Kidney (tissue), 22 donors: Measurements from ENCODE around the gene ABCA8. TPM values are rescaled to one million over a fixed set of nuclear protein-coding genes. Genes with fewer than 3 reads are reported as not detected.
"Not testable (repeated sequence)": the region's sequence is repeated elsewhere in the genome, so short reads cannot be mapped to it uniquely, and the experiment has no call there.

ENCODE experiments used
- DNase-seq, 5 donors: peaks; one replicate each; pipeline ENCODE4 v3.0.0-alpha.2; 2013 to 2020
- FAIRE-seq: peaks from 2 replicates; lab custom pipeline; 2012; peaks lifted over from hg19 to GRCh38; lab: Jason Lieb, UNC
- H3K27ac ChIP-seq, 2 donors: one replicate each; pipeline ENCODE4 v1.7.0; 2013; ENCODE audit warnings: low read depth in 2 of 2, low read length in 2 of 2, inconsistent platforms in 1 of 2
- H3K27me3 ChIP-seq: one replicate; pipeline ENCODE4 v1.7.1; 2013; ENCODE audit warnings: low read length, inconsistent platforms; ENCODE audit not compliant: control insufficient read depth, insufficient read depth
- H3K36me3 ChIP-seq, 3 donors: one replicate each; pipeline versions ENCODE4 v1.7.0 to v1.7.1; 2013; ENCODE audit warnings: low read length in 3 of 3, control low read depth in 1 of 3, inconsistent platforms in 1 of 3; ENCODE audit not compliant: insufficient read depth in 3 of 3, control insufficient read depth in 2 of 3
- H3K4me1 ChIP-seq, 3 donors: one replicate each; pipeline versions ENCODE4 v1.7.0 to v1.7.1; 2013; ENCODE audit warnings: low read length in 3 of 3, inconsistent platforms in 1 of 3, low read depth in 1 of 3; ENCODE audit not compliant: control insufficient read depth in 2 of 3, insufficient read depth in 2 of 3
- H3K4me3 ChIP-seq, 3 donors: one replicate each; pipeline versions ENCODE4 v1.7.0 to v1.8.1; 2013; ENCODE audit warnings: low read length in 3 of 3, control low read depth in 1 of 3, inconsistent platforms in 1 of 3
- H3K9ac ChIP-seq, 3 donors: one replicate each; pipeline versions ENCODE4 v1.7.0 to v1.7.1; 2013; ENCODE audit warnings: low read length in 3 of 3, control low read depth in 1 of 3, inconsistent platforms in 1 of 3
- H3K9me3 ChIP-seq, 3 donors: one replicate each; pipeline versions ENCODE4 v1.7.0 to v1.7.1; 2013; ENCODE audit warnings: low read length in 3 of 3, control low read depth in 1 of 3, inconsistent platforms in 1 of 3; ENCODE audit not compliant: control insufficient read depth in 2 of 3, insufficient read depth in 1 of 3
- intact Hi-C: fragments of 100-400 bp; cut with DNase I; formaldehyde crosslinking; loops from one replicate; pipeline ENCODE4 v1.11.1; 2022
- long read RNA-seq, 10 donors: library from polyadenylated mRNA in 1 of 10; unstranded in 1 of 10; transcript quantifications; one replicate each; pipeline ENCODE4 v2.0.0 and lab custom pipeline, GENCODE V29; 2021 to 2026
- polyA plus RNA-seq: library from polyadenylated mRNA; stranded (reverse); fragments of 350-450 nt; fragmentation: Illumina TruSeq; extraction: RNeasy Lipid Tissue Mini Kit (QIAGEN cat#74804); gene quantifications from one replicate; pipeline ENCODE4 v1.2.3, GENCODE V29; 2014; ENCODE audit warnings: low read depth, low replicate concordance; ENCODE audit not compliant: insufficient read depth
- total RNA-seq: library from RNA; stranded (reverse); fragmentation: NEBNext Ultra II Directional; extraction: Animal tissue kit (Norgen Biotek cat#: 25700); gene quantifications from one replicate; pipeline ENCODE4 v1.2.1, GENCODE V29; 2021
- TF ChIP-seq, protein P1 (sequence below): IDR thresholded peaks from 3 replicates; pipeline ENCODE4 v1.5.1; 2012; ENCODE audit warnings: mild to moderate bottlenecking, moderate library complexity, borderline replicate concordance; ENCODE audit not compliant: insufficient read depth; ENCODE audit errors: extremely low read depth
- donor health status: control.
- donor health status: control.
- donor health status: control.
- donor health status: control.
- donor health status: control.
- donor health status: DM: yes; HTN: yes; CAD: no.
- donor health status: Normal renal cell carcinoma (clear cell type).

ABCA8 gene
- total RNA-seq (9.4 TPM), polyA plus RNA-seq (3.7 TPM)
- long read RNA-seq, donor 1, partial matches to known transcripts: 0 of 2 reads
- long read RNA-seq, donor 1, other reads (novel, unspliced or antisense): 0 of 2 reads
- long read RNA-seq, donor 2: 0 reads
- long read RNA-seq, donor 3: 0 reads
- long read RNA-seq, donor 4: 0 reads
- long read RNA-seq, donor 5: 0 reads
- long read RNA-seq, donor 6: 0 reads
- long read RNA-seq, donor 7, partial matches to known transcripts: 1 of 1 reads
- long read RNA-seq, donor 7, other reads (novel, unspliced or antisense): 0 of 1 reads
- long read RNA-seq, donor 8, partial matches to known transcripts: 0 of 1 reads
- long read RNA-seq, donor 8, other reads (novel, unspliced or antisense): 0 of 1 reads
- long read RNA-seq, donor 9: 0 reads
- long read RNA-seq, donor 10, partial matches to known transcripts: 0 of 1 reads
- long read RNA-seq, donor 10, other reads (novel, unspliced or antisense): 0 of 1 reads

GRCh38 chr17:68955181-68955841 is at the start of gene ABCA8:
ABCA8 (minus strand) TSS chr17:68955392; CDS start chr17:68942034, 13,358 bp downstream.
- H3K9ac ChIP-seq: no peak within 1 kb of the TSS
- FAIRE-seq: no peak
- no peak for DNase-seq
- TF ChIP-seq, protein P1, sequence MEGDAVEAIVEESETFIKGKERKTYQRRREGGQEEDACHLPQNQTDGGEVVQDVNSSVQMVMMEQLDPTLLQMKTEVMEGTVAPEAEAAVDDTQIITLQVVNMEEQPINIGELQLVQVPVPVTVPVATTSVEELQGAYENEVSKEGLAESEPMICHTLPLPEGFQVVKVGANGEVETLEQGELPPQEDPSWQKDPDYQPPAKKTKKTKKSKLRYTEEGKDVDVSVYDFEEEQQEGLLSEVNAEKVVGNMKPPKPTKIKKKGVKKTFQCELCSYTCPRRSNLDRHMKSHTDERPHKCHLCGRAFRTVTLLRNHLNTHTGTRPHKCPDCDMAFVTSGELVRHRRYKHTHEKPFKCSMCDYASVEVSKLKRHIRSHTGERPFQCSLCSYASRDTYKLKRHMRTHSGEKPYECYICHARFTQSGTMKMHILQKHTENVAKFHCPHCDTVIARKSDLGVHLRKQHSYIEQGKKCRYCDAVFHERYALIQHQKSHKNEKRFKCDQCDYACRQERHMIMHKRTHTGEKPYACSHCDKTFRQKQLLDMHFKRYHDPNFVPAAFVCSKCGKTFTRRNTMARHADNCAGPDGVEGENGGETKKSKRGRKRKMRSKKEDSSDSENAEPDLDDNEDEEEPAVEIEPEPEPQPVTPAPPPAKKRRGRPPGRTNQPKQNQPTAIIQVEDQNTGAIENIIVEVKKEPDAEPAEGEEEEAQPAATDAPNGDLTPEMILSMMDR: no peak
- H3K4me3 ChIP-seq: peak within 1 kb of the TSS in 2 of 3 donors; percentile 21 to 48
- no peak within 1 kb of the TSS for H3K27ac ChIP-seq
- no peaks in the 10 kb centered on the region for H3K36me3 ChIP-seq
- no peaks in the 10 kb centered on the region for H3K9me3 ChIP-seq
- intact Hi-C loops: no loop called here
- H3K27me3 ChIP-seq: no peaks in the 10 kb centered on the region
- no peaks in the 10 kb centered on the region for H3K4me1 ChIP-seq

DNA sequence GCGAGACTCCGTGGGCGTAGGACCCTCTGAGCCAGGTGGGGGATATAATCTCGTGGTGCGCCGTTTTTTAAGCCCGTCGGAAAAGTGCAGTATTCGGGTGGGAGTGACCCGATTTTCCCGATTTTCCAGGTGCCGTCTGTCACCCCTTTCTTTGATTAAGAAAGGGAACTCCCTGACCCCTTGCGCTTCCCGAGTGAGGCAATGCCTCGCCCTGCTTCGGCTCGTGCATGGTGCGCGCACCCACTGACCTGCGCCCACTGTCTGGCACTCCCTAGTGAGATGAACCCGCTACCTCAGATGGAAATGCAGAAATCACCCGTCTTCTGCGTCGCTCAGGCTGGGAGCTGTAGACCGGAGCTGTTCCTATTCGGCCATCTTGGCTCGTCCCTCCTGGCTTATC is 49.6 kb upstream of the ABCA8 start:
- DNase-seq, intact Hi-C loops, H3K4me1 ChIP-seq, H3K36me3 ChIP-seq, H3K9me3 ChIP-seq, H3K4me3 ChIP-seq, H3K27ac ChIP-seq, H3K9ac ChIP-seq, FAIRE-seq, H3K27me3 ChIP-seq: not testable (repeated sequence)

- H3K27me3 ChIP-seq, H3K27ac ChIP-seq, intact Hi-C loops, H3K9me3 ChIP-seq, H3K36me3 ChIP-seq, DNase-seq, FAIRE-seq, H3K9ac ChIP-seq, H3K4me3 ChIP-seq, H3K4me1 ChIP-seq: not testable (repeated sequence)
These were observed 44.6 kb upstream of the ABCA8 start for GRCh38 chr17:68999743-69000142.

DNA sequence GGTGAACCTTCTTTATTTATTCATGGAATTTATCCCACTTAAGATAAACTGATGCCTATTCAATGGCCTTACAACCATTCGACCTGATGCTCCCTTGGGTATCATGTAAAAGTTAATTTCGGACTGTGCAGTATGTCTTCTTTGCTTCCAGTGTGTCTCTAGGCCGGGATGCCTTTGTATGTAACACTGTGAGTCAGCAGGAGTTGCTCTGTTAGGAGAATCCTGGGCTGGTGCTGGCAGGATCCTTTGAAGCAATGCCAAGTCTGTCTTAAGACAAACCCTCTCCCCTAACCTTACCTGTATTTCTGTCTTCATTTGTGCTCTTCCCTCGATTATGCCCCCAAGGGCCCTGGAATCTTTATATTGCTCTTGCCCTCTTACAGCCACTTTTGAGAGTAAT is 37.9 kb upstream of the ABCA8 start:
- H3K9me3 ChIP-seq: no peaks in the 10 kb centered on the region
- H3K27ac ChIP-seq: no peak overlapping the region
- H3K36me3 ChIP-seq: no peaks in the 10 kb centered on the region
- H3K4me3 ChIP-seq: no peak overlapping the region
- no peak overlapping the region for H3K9ac ChIP-seq
- FAIRE-seq (no peak), DNase-seq (no peak)
- TF ChIP-seq, protein P1: no peak
- intact Hi-C loops: no loop called here
- H3K4me1 ChIP-seq: no peaks in the 10 kb centered on the region
- no peaks in the 10 kb centered on the region for H3K27me3 ChIP-seq
